HepG2 (cell line): ENCODE measurements around the gene SELENOV. TPM values are rescaled to one million over a fixed set of nuclear protein-coding genes. Genes with fewer than 3 reads are reported as not detected.

Experiments used
- ATF3 ChIP-seq: sonication (generic); formaldehyde crosslinking; IDR thresholded peaks from 2 replicates; pipeline ENCODE4 v1.4.0; 2020; ENCODE audit warnings: missing genetic modification reagents
- BRCA1 ChIP-seq: sonication (generic); formaldehyde crosslinking; IDR thresholded peaks from 2 replicates; pipeline ENCODE4 v1.4.0; 2020; ENCODE audit warnings: missing genetic modification reagents
- CHD2 ChIP-seq: IDR thresholded peaks from 2 replicates; pipeline ENCODE4 v1.6.1; 2011; ENCODE audit warnings: low read depth, low read length, improper control_type of control experiment
- CREM ChIP-seq, 2 experiments: sonication (generic) in 1 of 2; formaldehyde crosslinking in 1 of 2; IDR thresholded peaks; 2 replicates each; pipeline versions ENCODE4 v1.4.0 to v1.6.1; 2016 to 2020; ENCODE audit warnings: antibody characterized with exemption in 1 of 2, mild to moderate bottlenecking in 1 of 2, missing genetic modification reagents in 1 of 2
- FOXK2 ChIP-seq: fragments of 450-650 bp; IDR thresholded peaks from 2 replicates; pipeline ENCODE4 v1.6.1; 2016
- GATAD1 ChIP-seq: IDR thresholded peaks from 2 replicates; pipeline ENCODE4 v1.6.1; 2016; ENCODE audit warnings: missing genetic modification reagents, missing compliant biosample characterization
- KAT7 ChIP-seq: IDR thresholded peaks from 2 replicates; pipeline ENCODE4 v1.6.1; 2018; ENCODE audit warnings: borderline replicate concordance, missing compliant biosample characterization
- MAFF ChIP-seq: IDR thresholded peaks from 2 replicates; pipeline ENCODE4 v1.6.1; 2011; ENCODE audit warnings: low read depth, low read length, improper control_type of control experiment
- MTF1 ChIP-seq: sonication (generic); formaldehyde crosslinking; IDR thresholded peaks from 2 replicates; pipeline ENCODE4 v1.5.0; 2020; ENCODE audit warnings: missing genetic modification reagents
- NPAS2 ChIP-seq: sonication (generic); formaldehyde crosslinking; IDR thresholded peaks from 2 replicates; pipeline ENCODE4 v1.8.0; 2022; ENCODE audit warnings: mild to moderate bottlenecking, missing genetic modification reagents, borderline replicate concordance
- REXO4 ChIP-seq: sonication (generic); formaldehyde crosslinking; IDR thresholded peaks from 2 replicates; pipeline ENCODE4 v1.8.0; 2022; ENCODE audit warnings: missing genetic modification reagents, mild to moderate bottlenecking, borderline replicate concordance
- SOX6 ChIP-seq, 2 experiments: fragments of 450-650 bp in 1 of 2; sonication (generic) in 1 of 2; formaldehyde crosslinking in 1 of 2; IDR thresholded peaks; 2 replicates each; pipeline versions ENCODE4 v1.4.0 to v1.6.1; 2017 to 2020; ENCODE audit warnings: antibody characterized with exemption in 1 of 2, mild to moderate bottlenecking in 1 of 2, missing genetic modification reagents in 1 of 2
- TEAD2 ChIP-seq: sonication (generic); formaldehyde crosslinking; IDR thresholded peaks from 2 replicates; pipeline ENCODE4 v1.9.0; 2021; ENCODE audit warnings: missing genetic modification reagents
- ZFP1 ChIP-seq: IDR thresholded peaks from 2 replicates; pipeline ENCODE4 v1.6.1; 2016
- ZMYM3 ChIP-seq: sonication (generic); formaldehyde crosslinking; IDR thresholded peaks from 2 replicates; pipeline ENCODE4 v1.5.1; 2020; ENCODE audit warnings: mild to moderate bottlenecking, missing genetic modification reagents
- ZNF510 ChIP-seq: sonication (generic); formaldehyde crosslinking; IDR thresholded peaks from 2 replicates; pipeline ENCODE4 v1.4.0; 2020; ENCODE audit warnings: low read depth, mild to moderate bottlenecking, missing genetic modification reagents
- ZNF576 ChIP-seq: sonication (generic); formaldehyde crosslinking; IDR thresholded peaks from 2 replicates; pipeline ENCODE4 v1.4.0; 2020; ENCODE audit warnings: mild to moderate bottlenecking, missing genetic modification reagents
- ZNF672 ChIP-seq: sonication (generic); formaldehyde crosslinking; IDR thresholded peaks from 2 replicates; pipeline ENCODE4 v1.8.1; 2022; ENCODE audit warnings: missing genetic modification reagents
- ZNF766 ChIP-seq: sonication (generic); formaldehyde crosslinking; IDR thresholded peaks from 2 replicates; pipeline ENCODE4 v1.5.0; 2020; ENCODE audit warnings: missing genetic modification reagents, borderline replicate concordance
- ZSCAN29 ChIP-seq: sonication (generic); formaldehyde crosslinking; conservative IDR thresholded peaks from 2 replicates; pipeline ENCODE4 v1.4.0; 2020; ENCODE audit warnings: mild to moderate bottlenecking, missing genetic modification reagents
- polyA plus RNA-seq, 8 experiments: library from polyadenylated mRNA; depleted of rRNA in 3 of 8; stranded (reverse) in 7 of 8; unstranded in 1 of 8; fragments of >200 nt; fragmentation: Illumina TruSeq in 4 of 8; extraction: Trizol in 4 of 8; gene quantifications; 2 replicates each; pipeline versions ENCODE4 v1.2.1 to v1.2.3, GENCODE V29; 2011 to 2016; ENCODE audit warnings: low read depth in 4 of 8, missing spikeins in 1 of 8, mixed read lengths in 1 of 8; ENCODE audit not compliant: insufficient read depth in 1 of 8
- total RNA-seq, 5 experiments: library from RNA; depleted of rRNA; stranded (reverse); fragments of >200 nt; fragmentation: Illumina TruSeq; extraction: Trizol; gene quantifications; 2 replicates each; pipeline ENCODE4 v1.2.3, GENCODE V29; 2016; ENCODE audit warnings: low read depth in 1 of 5
- TF ChIP-seq, protein P1 (sequence below): sonication (generic); formaldehyde crosslinking; IDR thresholded peaks from 2 replicates; pipeline ENCODE4 v1.9.0; 2021; ENCODE audit warnings: missing genetic modification reagents, borderline replicate concordance
- TF ChIP-seq, protein P2 (sequence below): sonication (generic); formaldehyde crosslinking; IDR thresholded peaks from 2 replicates; pipeline ENCODE4 v1.4.0; 2020; ENCODE audit warnings: mild to moderate bottlenecking, missing genetic modification reagents

Gene SELENOV
- total and polyA plus RNA-seq, 2 of the 13 experiments (the other 11 are each of a cell fraction or from before 2014, with no cell fraction given): not detected

DNA sequence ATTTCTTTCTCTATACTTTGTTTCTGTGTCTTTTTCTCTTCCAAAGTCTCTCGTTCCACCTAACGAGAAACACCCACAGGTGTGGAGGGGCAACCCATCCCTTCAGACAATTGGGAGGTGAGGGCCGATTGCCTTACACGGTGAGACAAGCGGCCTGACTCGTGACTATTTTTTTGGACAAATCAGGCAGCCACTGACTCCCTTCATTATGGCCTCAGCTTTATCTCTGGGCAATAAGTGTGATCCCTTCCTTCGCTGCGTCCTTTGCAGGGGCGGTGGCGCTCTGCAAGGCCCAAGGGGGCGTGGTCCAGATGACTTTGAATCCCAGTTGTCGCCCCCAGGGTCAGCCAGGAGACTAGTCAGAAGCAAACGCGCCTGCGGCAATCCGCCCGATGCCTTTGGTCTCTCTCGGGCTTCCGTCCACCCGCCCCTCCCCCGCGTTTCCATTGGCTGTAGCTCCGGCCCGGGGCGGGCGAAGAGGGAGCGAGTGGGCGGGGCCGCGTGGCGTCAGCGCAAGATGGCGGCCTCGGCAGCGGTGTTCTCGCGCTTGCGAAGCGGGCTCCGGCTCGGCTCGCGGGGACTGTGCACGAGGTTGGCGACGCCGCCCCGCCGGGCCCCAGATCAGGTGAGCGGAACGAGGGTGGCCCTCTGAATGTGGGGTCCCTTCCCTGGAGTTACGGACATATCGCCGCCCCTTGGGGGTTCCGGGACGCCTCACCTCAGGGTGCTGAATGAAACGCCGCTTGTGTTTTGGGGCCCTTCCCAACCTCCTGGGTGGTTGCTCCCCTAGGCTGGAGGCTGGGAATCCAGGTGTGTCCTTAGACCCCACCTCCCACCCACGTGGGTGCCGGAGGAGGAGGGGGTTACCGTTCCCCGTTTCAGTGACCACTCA lies 34.4 kb upstream of the SELENOV start, which contains the start of gene TIMM50 (continued):
- no peak; the same call in 1 of the 2 replicates for TF ChIP-seq ZSCAN29 (CRISPR knock-in tag)
- TF ChIP-seq FOXK2: no peak
- no peak for TF ChIP-seq BRCA1 (CRISPR knock-in tag)
- TF ChIP-seq, protein P1, sequence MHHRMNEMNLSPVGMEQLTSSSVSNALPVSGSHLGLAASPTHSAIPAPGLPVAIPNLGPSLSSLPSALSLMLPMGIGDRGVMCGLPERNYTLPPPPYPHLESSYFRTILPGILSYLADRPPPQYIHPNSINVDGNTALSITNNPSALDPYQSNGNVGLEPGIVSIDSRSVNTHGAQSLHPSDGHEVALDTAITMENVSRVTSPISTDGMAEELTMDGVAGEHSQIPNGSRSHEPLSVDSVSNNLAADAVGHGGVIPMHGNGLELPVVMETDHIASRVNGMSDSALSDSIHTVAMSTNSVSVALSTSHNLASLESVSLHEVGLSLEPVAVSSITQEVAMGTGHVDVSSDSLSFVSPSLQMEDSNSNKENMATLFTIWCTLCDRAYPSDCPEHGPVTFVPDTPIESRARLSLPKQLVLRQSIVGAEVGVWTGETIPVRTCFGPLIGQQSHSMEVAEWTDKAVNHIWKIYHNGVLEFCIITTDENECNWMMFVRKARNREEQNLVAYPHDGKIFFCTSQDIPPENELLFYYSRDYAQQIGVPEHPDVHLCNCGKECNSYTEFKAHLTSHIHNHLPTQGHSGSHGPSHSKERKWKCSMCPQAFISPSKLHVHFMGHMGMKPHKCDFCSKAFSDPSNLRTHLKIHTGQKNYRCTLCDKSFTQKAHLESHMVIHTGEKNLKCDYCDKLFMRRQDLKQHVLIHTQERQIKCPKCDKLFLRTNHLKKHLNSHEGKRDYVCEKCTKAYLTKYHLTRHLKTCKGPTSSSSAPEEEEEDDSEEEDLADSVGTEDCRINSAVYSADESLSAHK (CRISPR knock-in tag): no peak; the same call in 1 of the 2 replicates
- TF ChIP-seq ZNF576 (CRISPR knock-in tag): no peak
- no peak for TF ChIP-seq SOX6 (IDR thresholded peaks at IDR 0.05)
- peak; percentile 27; the same call in 1 of the 2 replicates for TF ChIP-seq SOX6 (CRISPR knock-in tag; IDR thresholded peaks at IDR 0.05)
- TF ChIP-seq REXO4 (CRISPR knock-in tag): no peak
- TF ChIP-seq ZNF766: peak; percentile 28; the same call in 1 of the 2 replicates
- no peak for TF ChIP-seq MTF1
- TF ChIP-seq ATF3 (CRISPR knock-in tag): peak; percentile 68
- TF ChIP-seq CREM (IDR thresholded peaks at IDR 0.05): peak; percentile 66
- TF ChIP-seq CREM (CRISPR knock-in tag; IDR thresholded peaks at IDR 0.05): 0 out of 2 replicates have a peak, but pooled peaks have one; percentile 28
- TF ChIP-seq CHD2: peak; percentile 72
- no peak for TF ChIP-seq TEAD2 (CRISPR knock-in tag)
- TF ChIP-seq KAT7 (CRISPR knock-in tag): peak; percentile 91; the same call in 1 of the 2 replicates
- no peak for TF ChIP-seq NPAS2
- TF ChIP-seq GATAD1 (CRISPR knock-in tag): peak; percentile 97
- peak; percentile 51; the same call in 1 of the 2 replicates for TF ChIP-seq ZNF510 (CRISPR knock-in tag)
- peak; percentile 74; the same call in 1 of the 2 replicates for TF ChIP-seq ZFP1 (CRISPR knock-in tag)
- peak; percentile 45; the same call in 1 of the 2 replicates for TF ChIP-seq ZMYM3
- no peak for TF ChIP-seq MAFF
- no peak for TF ChIP-seq ZNF672 (CRISPR knock-in tag)
- TF ChIP-seq, protein P2, sequence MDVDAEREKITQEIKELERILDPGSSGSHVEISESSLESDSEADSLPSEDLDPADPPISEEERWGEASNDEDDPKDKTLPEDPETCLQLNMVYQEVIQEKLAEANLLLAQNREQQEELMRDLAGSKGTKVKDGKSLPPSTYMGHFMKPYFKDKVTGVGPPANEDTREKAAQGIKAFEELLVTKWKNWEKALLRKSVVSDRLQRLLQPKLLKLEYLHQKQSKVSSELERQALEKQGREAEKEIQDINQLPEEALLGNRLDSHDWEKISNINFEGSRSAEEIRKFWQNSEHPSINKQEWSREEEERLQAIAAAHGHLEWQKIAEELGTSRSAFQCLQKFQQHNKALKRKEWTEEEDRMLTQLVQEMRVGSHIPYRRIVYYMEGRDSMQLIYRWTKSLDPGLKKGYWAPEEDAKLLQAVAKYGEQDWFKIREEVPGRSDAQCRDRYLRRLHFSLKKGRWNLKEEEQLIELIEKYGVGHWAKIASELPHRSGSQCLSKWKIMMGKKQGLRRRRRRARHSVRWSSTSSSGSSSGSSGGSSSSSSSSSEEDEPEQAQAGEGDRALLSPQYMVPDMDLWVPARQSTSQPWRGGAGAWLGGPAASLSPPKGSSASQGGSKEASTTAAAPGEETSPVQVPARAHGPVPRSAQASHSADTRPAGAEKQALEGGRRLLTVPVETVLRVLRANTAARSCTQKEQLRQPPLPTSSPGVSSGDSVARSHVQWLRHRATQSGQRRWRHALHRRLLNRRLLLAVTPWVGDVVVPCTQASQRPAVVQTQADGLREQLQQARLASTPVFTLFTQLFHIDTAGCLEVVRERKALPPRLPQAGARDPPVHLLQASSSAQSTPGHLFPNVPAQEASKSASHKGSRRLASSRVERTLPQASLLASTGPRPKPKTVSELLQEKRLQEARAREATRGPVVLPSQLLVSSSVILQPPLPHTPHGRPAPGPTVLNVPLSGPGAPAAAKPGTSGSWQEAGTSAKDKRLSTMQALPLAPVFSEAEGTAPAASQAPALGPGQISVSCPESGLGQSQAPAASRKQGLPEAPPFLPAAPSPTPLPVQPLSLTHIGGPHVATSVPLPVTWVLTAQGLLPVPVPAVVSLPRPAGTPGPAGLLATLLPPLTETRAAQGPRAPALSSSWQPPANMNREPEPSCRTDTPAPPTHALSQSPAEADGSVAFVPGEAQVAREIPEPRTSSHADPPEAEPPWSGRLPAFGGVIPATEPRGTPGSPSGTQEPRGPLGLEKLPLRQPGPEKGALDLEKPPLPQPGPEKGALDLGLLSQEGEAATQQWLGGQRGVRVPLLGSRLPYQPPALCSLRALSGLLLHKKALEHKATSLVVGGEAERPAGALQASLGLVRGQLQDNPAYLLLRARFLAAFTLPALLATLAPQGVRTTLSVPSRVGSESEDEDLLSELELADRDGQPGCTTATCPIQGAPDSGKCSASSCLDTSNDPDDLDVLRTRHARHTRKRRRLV: no peak
